Heart left ventricle (tissue), 16 donors: ENCODE measurements around the gene KCNQ4. TPM values are rescaled to one million over a fixed set of nuclear protein-coding genes. Genes with fewer than 3 reads are reported as not detected.

Experiments used
- ATAC-seq, 4 donors: fragments of 200-7000 bp; cut with Tn5 transposase; one replicate each; pipeline ENCODE4 v1.9.1; 2020 to 2022; ENCODE audit warnings: moderate library complexity in 4 of 4, mild to moderate bottlenecking in 3 of 4, moderate number of reproducible peaks in 1 of 4
- DNase-seq, 5 donors: peaks; one replicate each; pipeline ENCODE4 v3.0.0-alpha.2; 2020
- H3K27ac ChIP-seq, 12 donors: fragments of 200-600 bp; sonication (generic) in 4 of 12; one replicate each; pipeline versions ENCODE4 v1.5.0 to v1.8.0; 2016 to 2022; ENCODE audit warnings: mild to moderate bottlenecking in 2 of 12
- H3K27me3 ChIP-seq, 9 donors: fragments of 200-600 bp; sonication (generic) in 2 of 9; one replicate each; pipeline versions ENCODE4 v1.5.1 to v1.8.0; 2016 to 2022; ENCODE audit warnings: mild to moderate bottlenecking in 3 of 9
- H3K36me3 ChIP-seq, 9 donors: fragments of 200-600 bp; sonication (generic) in 2 of 9; one replicate each; pipeline versions ENCODE4 v1.5.0 to v1.8.0; 2018 to 2022; ENCODE audit warnings: mild to moderate bottlenecking in 2 of 9
- H3K4me1 ChIP-seq, 12 donors: fragments of 200-600 bp; sonication (generic) in 4 of 12; one replicate each; pipeline versions ENCODE4 v1.5.0 to v1.8.0; 2016 to 2022; ENCODE audit warnings: mild to moderate bottlenecking in 3 of 12
- H3K4me3 ChIP-seq, 12 donors: fragments of 200-600 bp; sonication (generic) in 4 of 12; one replicate each; pipeline versions ENCODE4 v1.5.0 to v1.8.0; 2017 to 2022; ENCODE audit warnings: mild to moderate bottlenecking in 9 of 12, moderate library complexity in 4 of 12
- H3K9me3 ChIP-seq, 12 donors: fragments of 200-600 bp; sonication (generic) in 4 of 12; one replicate each; pipeline versions ENCODE4 v1.5.0 to v1.8.0; 2016 to 2022; ENCODE audit warnings: mild to moderate bottlenecking in 1 of 12
- CTCF ChIP-seq, 12 donors: fragments of 200-600 bp; sonication (generic) in 4 of 12; IDR thresholded peaks; one replicate each; pipeline versions ENCODE4 v1.5.0 to v1.8.0; 2018 to 2022; ENCODE audit warnings: antibody characterized with exemption in 12 of 12, mild to moderate bottlenecking in 5 of 12
- POLR2A ChIP-seq, 2 donors: fragments of 450-650 bp; IDR thresholded peaks; one replicate each; pipeline ENCODE4 v1.6.1; 2017; ENCODE audit warnings: antibody characterized with exemption in 2 of 2, mild to moderate bottlenecking in 2 of 2, moderate library complexity in 2 of 2
- WGBS, 4 donors: extraction: QIAGEN DNeasy Blood & Tissue Kit in 2 of 4; methylation state at CpG; one replicate each; pipeline versions ENCODE4 v1.1.5 to v1.1.7; 2013 to 2018; 5-methylcytosine and 5-hydroxymethylcytosine counted together
- intact Hi-C, 10 donors: fragments of 100-400 bp; cut with DNase I; formaldehyde crosslinking; loops; one replicate each; pipeline versions ENCODE4 v1.11.1 to v1.14.2; 2022
- polyA plus RNA-seq, 2 donors: library from polyadenylated mRNA; stranded (reverse); fragments of 200-250 nt; gene quantifications; one replicate each; pipeline ENCODE4 v1.2.3, GENCODE V29; 2013
- total RNA-seq, 9 donors: library from RNA; depleted of rRNA in 2 of 9; stranded (reverse); fragments of >200 nt in 2 of 9; fragmentation: NEBNext Ultra II Directional in 3 of 9; extraction: Animal tissue kit (Norgen Biotek cat#: 25700) in 3 of 9; gene quantifications; one replicate each; pipeline versions ENCODE4 v1.1.0 to v1.2.4, GENCODE V29; 2016 to 2023
- donor health status: ischemic (EF 13 %, LVEDD 7.1; RV severe dilation, severe dysfunction).
- donor health status: healthy with polysubstance abuse.
- donor health status: DM: no; HTN: yes; CAD: no.
- donor health status: DM: no; HTN: no; CAD: no.
- donor health status: ischemic (EF 25% LVEDD 6.9; RV normal size, moderate dysfunction).
- donor health status: ischemic (EF 25% LVEDD 5.7; RV mildly dilated, moderate dysfunction).
- donor health status: healthy.
- donor health status: DM: yes; HTN: yes; CAD: no.
- donor health status: ischemic (EF 35%, LVEDD 5.7; RV mildly dilated, moderate dysfunction).
- donor health status: nonischemic (EF 11% LVEDD 7.7; RV severe dilation, severe dysfunction).
- donor health status: DM: yes; HTN: yes; CAD: no.
- donor health status: PGD.
- donor health status: ischemic (EF 29% LVEDD 5.4; RV normal size, mild dysfunction).
- donor health status: nonischemic (EF 23%, LVEDD 6.1; RV moderate dilation, normal function).

KCNQ4 gene
- total and polyA plus RNA-seq, 11 donors = 1.3 to 4.4 (median 1.9) TPM

GRCh38 chr1:40817791-40818263, 34.2 kb downstream of the KCNQ4 start:
- Histone ChIP-seq H3K36me3 (no peaks in the 10 kb centered on the region), H3K27ac (no peak overlapping the region), H3K4me3 (peak overlapping the region in 9 of 12 donors; percentile 39 to 58 (median 51)), H3K9me3 (no peaks in the 10 kb centered on the region), H3K27me3 (peaks cover 0 to 10% (median 8%) of the 10 kb centered on the region in 9 donors), H3K4me1 (peaks cover 0 to 12% (median 7%) of the 10 kb centered on the region in 12 donors)
- intact Hi-C loops = no loop called here
- 34 to 55% (median 51%) methylated on average over 11 to 19 of the region's 19 CpGs for WGBS, 4 donors
- DNase-seq (no peak), ATAC-seq (no peak)
- TF ChIP-seq POLR2A (IDR thresholded peaks at IDR 0.05) = no peak
- no peak for TF ChIP-seq CTCF (IDR thresholded peaks at IDR 0.05)

DNA sequence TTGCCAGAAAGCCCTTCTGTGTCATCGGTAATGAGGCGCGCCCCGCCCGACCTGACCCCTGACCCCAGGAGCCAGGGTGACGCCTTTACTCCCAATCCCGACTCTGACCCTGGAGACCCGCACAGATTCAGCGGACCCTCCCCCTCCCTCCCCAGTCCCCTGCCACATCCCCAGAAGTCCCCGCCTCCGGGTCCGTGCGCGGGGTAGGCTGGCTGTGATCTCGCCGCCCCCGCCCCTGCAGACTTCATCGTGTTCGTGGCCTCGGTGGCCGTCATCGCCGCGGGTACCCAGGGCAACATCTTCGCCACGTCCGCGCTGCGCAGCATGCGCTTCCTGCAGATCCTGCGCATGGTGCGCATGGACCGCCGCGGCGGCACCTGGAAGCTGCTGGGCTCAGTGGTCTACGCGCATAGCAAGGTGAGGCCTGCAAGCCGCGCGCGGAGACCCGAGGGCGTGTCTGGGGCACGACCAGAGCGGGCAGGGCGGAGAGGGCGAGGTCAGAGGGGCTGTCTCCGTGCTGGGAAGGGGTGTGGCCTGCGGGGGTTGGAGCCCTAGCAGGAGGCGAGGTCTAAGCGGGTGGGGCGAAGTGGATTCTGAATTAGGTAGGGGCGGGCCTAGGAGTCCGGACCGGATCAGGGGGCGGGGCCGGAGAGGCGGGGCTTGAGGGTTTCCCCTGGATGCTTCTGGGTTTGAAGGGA, 34.8 kb downstream of the KCNQ4 start:
- intact Hi-C loops = no loop called here
- peak; percentile 21 to 84 (median 80) for ATAC-seq
- H3K27ac ChIP-seq = no peak overlapping the region
- no peaks in the 10 kb centered on the region for H3K9me3 ChIP-seq
- H3K27me3 ChIP-seq = peaks cover 0 to 10% (median 8%) of the 10 kb centered on the region in 9 donors
- TF ChIP-seq CTCF (IDR thresholded peaks at IDR 0.05) (no peak), POLR2A (IDR thresholded peaks at IDR 0.05) (no peak)
- H3K36me3 ChIP-seq = no peaks in the 10 kb centered on the region
- H3K4me1 ChIP-seq = peaks cover 0 to 12% (median 7%) of the 10 kb centered on the region in 12 donors
- DNase-seq = peak; percentile 51 to 83 (median 54)
- WGBS, 4 donors = 3 to 16% (median 6%) methylated on average over 47 to 59 of the region's 59 CpGs
- H3K4me3 ChIP-seq = peak overlapping the region; percentile 2 to 58 (median 46)

DNA sequence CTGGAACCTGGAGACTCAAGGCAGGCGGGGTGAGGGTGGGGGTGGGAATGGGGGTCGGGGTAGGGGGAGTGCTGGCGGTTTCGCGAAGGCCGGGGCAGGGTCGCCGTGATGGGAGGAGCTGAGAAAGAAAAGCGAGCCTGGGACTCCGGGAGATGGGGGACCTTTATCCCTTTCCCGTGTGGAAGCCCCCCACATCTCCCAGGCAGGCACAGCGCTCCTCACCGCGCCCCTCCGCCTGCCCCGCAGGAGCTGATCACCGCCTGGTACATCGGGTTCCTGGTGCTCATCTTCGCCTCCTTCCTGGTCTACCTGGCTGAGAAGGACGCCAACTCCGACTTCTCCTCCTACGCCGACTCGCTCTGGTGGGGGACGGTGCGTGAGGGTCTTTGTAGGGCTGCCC, 35.5 kb downstream of the KCNQ4 start:
- 52 to 67% (median 58%) methylated on average over 19 to 26 of the region's 26 CpGs for WGBS, 4 donors
- no peak overlapping the region for H3K27ac ChIP-seq
- no peaks in the 10 kb centered on the region for H3K9me3 ChIP-seq
- H3K27me3 ChIP-seq = peaks cover 0 to 10% (median 8%) of the 10 kb centered on the region in 9 donors
- ATAC-seq (no peak), DNase-seq (no peak)
- intact Hi-C loops = no loop called here
- H3K4me3 ChIP-seq = no peak overlapping the region
- H3K36me3 ChIP-seq = no peaks in the 10 kb centered on the region
- TF ChIP-seq POLR2A (IDR thresholded peaks at IDR 0.05) (no peak), CTCF (IDR thresholded peaks at IDR 0.05) (no peak)
- peaks cover 0 to 12% (median 7%) of the 10 kb centered on the region in 12 donors for H3K4me1 ChIP-seq

DNA sequence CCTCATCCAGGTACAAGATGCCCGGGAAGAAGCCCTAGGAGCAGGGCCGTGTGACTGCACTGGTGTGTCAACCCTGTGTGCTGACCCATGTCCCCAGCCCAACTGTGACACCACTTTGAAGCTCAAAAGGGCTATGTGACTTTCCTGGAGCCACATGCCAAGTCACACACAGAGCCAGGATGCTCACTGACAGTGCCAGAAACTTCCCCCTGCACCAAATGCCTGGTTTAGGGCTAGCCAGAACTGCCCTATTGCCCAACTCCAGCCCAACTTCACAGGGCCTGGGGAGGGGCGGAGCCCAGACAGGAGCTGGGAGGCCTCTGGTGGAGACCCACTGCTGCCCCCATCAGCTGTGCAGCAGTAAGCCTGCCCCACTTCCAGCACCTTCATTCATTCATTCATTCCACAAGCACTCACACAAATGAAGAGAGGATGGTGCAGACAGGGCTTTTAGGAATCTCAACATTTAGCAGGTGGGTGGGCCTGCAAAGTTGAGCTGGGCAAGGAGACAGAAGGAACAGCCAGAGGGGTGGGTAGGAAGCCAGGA, 36.7 kb downstream of the KCNQ4 start:
- Histone ChIP-seq H3K9me3 (no peaks in the 10 kb centered on the region), H3K27ac (no peak overlapping the region), H3K4me3 (no peak overlapping the region), H3K36me3 (no peaks in the 10 kb centered on the region), H3K4me1 (peaks cover 0 to 16% (median 7%) of the 10 kb centered on the region in 12 donors), H3K27me3 (peaks cover 0 to 10% (median 8%) of the 10 kb centered on the region in 9 donors)
- no peak for ATAC-seq
- WGBS, 4 donors = 92 to 100% (median 97%) methylated on average over 3 of the region's 3 CpGs; no CpG with 5 or more reads in 1 of the 4 donors
- no peak for TF ChIP-seq CTCF (IDR thresholded peaks at IDR 0.05)
- TF ChIP-seq POLR2A (IDR thresholded peaks at IDR 0.05) = no peak
- intact Hi-C loops = no loop called here
- DNase-seq = no peak
